ENCODE data around the gene RGS7.

- TF ChIP-seq POLR2A (IDR thresholded peaks at IDR 0.05) (no peak), CTCF (IDR thresholded peaks at IDR 0.05) (no peak)
These were observed 513.2 kb downstream of the RGS7 start for GRCh38 chr1:240843798-240844197.

Measured in body of pancreas (tissue), 4 donors.